ENCODE results near the gene ARHGEF11. TPM values are rescaled to one million over a fixed set of nuclear protein-coding genes. Genes with fewer than 3 reads are reported as not detected.
A peak's percentile ranks its signal among the peaks of the same experiment; 100 is the strongest.

ARHGEF11 gene
- total RNA-seq, 2 donors from 2014 or later = 16.5 to 28.0 TPM

DNA sequence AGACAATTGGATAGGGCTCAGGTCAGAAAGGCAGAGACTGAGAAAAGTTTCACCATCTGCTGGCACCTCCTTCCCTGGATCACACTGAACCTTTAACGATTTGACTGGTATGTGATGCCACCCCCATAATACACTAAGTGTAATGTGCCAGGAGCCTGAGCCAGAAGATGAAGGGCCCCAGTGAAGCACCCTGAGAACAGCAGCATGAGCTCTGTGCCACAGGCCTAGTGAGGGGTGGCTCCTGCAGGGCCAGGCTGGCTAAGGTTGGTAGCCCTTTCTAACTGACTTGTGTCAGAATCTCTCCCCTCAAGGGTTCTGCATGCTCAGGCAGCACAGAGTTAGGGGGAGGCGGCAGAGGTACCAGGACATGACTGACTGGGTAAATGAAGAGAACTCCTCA lies 38.9 kb downstream of the ARHGEF11 start:
- no peaks in the 10 kb centered on the region for H3K4me1 Mint-ChIP-seq
- peaks cover 55% of the 10 kb centered on the region for H3K27me3 Mint-ChIP-seq
- no peak overlapping the region for H3K27ac Mint-ChIP-seq
- H3K36me3 Mint-ChIP-seq (ENCODE audit: low read depth) = peaks cover 7% of the 10 kb centered on the region
- H3K4me3 Mint-ChIP-seq = no peak overlapping the region
- no peaks in the 10 kb centered on the region for H3K9me3 ChIP-seq (ENCODE audit: control insufficient read depth, low read length, poor library complexity, severe bottlenecking)
- ATAC-seq (no peak), DNase-seq (no peak)

- Mint-ChIP-seq H3K27me3 (peaks cover 62% of the 10 kb centered on the region), H3K4me3 (no peak overlapping the region), H3K36me3 (ENCODE audit: low read depth) (peaks cover 7% of the 10 kb centered on the region), H3K4me1 (no peaks in the 10 kb centered on the region), H3K27ac (no peak overlapping the region)
- no peak for ATAC-seq
- DNase-seq = no peak
- no peaks in the 10 kb centered on the region for H3K9me3 ChIP-seq (ENCODE audit: control insufficient read depth, low read length, poor library complexity, severe bottlenecking)
These were observed 39.6 kb downstream of the ARHGEF11 start for GRCh38 chr1:157005965-157006364.

GRCh38 chr1:157004806-157005205 lies 40.7 kb downstream of the ARHGEF11 start:
- H3K27me3 Mint-ChIP-seq = peaks cover 69% of the 10 kb centered on the region
- H3K4me1 Mint-ChIP-seq = no peaks in the 10 kb centered on the region

GRCh38 chr1:157004327-157004726 lies 41.2 kb downstream of the ARHGEF11 start:
- H3K27me3 Mint-ChIP-seq = peaks cover 65% of the 10 kb centered on the region
- H3K27ac Mint-ChIP-seq = no peak overlapping the region
- no peak overlapping the region for H3K4me3 Mint-ChIP-seq
- H3K36me3 Mint-ChIP-seq (ENCODE audit: low read depth) = peaks cover 7% of the 10 kb centered on the region
- H3K4me1 Mint-ChIP-seq = no peaks in the 10 kb centered on the region
- DNase-seq (no peak), ATAC-seq (no peak)
- H3K9me3 ChIP-seq (ENCODE audit: control insufficient read depth, low read length, poor library complexity, severe bottlenecking) = no peaks in the 10 kb centered on the region

More at GRCh38 chr1:157004806-157005205, 40.7 kb downstream of the ARHGEF11 start:
- ATAC-seq (no peak), DNase-seq (no peak)
- no peak overlapping the region for H3K27ac Mint-ChIP-seq
- no peak overlapping the region for H3K4me3 Mint-ChIP-seq
- H3K36me3 Mint-ChIP-seq (ENCODE audit: low read depth) = peaks cover 7% of the 10 kb centered on the region
- no peaks in the 10 kb centered on the region for H3K9me3 ChIP-seq (ENCODE audit: control insufficient read depth, low read length, poor library complexity, severe bottlenecking)

DNA sequence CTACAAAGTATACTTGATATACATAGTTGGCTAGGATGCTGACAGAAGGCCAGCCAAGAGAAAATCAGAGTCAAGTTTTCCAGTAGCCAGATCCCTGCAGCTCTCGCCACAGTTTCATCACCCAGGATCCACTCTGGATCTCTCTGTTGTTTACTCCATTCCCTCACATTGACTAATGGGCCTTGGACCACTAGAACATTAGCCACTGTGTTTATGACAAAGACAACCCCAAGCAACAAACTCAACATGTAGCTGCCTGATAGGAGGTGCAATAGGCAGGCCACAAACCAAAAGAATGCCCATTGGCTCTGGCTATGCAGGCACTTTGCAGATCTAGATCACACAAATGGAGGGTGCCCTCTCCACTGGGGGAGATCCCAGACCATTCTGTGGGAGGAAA lies 44.2 kb downstream of the ARHGEF11 start:
- ATAC-seq (no peak), DNase-seq (no peak)
- H3K27ac Mint-ChIP-seq = no peak overlapping the region
- no peak overlapping the region for H3K4me3 Mint-ChIP-seq
- H3K4me1 Mint-ChIP-seq = peaks cover under 1% of the 10 kb centered on the region
- peaks cover 68% of the 10 kb centered on the region for H3K27me3 Mint-ChIP-seq
- no peaks in the 10 kb centered on the region for H3K9me3 ChIP-seq (ENCODE audit: control insufficient read depth, low read length, poor library complexity, severe bottlenecking)
- peaks cover 3% of the 10 kb centered on the region for H3K36me3 Mint-ChIP-seq (ENCODE audit: low read depth)

DNA sequence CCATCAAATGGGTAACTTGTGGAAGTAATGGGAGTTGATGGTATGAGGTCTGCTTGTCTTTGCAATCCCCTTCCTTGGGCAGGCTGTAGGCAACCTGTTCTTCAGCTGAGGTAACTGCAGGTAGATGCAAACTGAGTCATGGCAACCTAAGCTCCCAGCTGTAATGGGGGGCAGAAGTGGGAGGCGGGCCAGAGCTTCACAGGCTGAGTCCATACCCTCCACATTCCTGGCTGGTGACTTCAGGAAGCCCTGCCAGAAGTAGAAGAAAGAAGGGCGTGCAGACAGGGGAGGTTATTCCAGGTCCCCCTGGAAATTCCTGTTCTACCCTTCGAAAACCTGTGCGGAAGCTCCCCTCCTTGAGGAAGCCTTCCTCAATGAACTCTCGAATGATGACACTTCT lies 44.9 kb downstream of the ARHGEF11 start:
- H3K4me3 Mint-ChIP-seq = no peak overlapping the region
- H3K4me1 Mint-ChIP-seq = peaks cover 2% of the 10 kb centered on the region
- H3K27ac Mint-ChIP-seq = no peak overlapping the region
- DNase-seq (no peak), ATAC-seq (no peak)
- no peaks in the 10 kb centered on the region for H3K9me3 ChIP-seq (ENCODE audit: control insufficient read depth, low read length, poor library complexity, severe bottlenecking)
- peaks cover 68% of the 10 kb centered on the region for H3K27me3 Mint-ChIP-seq
- peaks cover 6% of the 10 kb centered on the region for H3K36me3 Mint-ChIP-seq (ENCODE audit: low read depth)

GRCh38 chr1:156999596-157000320 lies 45.8 kb downstream of the ARHGEF11 start:
- peaks cover 70% of the 10 kb centered on the region for H3K27me3 Mint-ChIP-seq
- no peak overlapping the region for H3K27ac Mint-ChIP-seq
- H3K4me3 Mint-ChIP-seq = no peak overlapping the region
- ATAC-seq = no peak
- H3K4me1 Mint-ChIP-seq = peaks cover 2% of the 10 kb centered on the region
- H3K36me3 Mint-ChIP-seq (ENCODE audit: low read depth) = peaks cover 8% of the 10 kb centered on the region
- no peak for DNase-seq
- H3K9me3 ChIP-seq (ENCODE audit: control insufficient read depth, low read length, poor library complexity, severe bottlenecking) = no peaks in the 10 kb centered on the region

DNA sequence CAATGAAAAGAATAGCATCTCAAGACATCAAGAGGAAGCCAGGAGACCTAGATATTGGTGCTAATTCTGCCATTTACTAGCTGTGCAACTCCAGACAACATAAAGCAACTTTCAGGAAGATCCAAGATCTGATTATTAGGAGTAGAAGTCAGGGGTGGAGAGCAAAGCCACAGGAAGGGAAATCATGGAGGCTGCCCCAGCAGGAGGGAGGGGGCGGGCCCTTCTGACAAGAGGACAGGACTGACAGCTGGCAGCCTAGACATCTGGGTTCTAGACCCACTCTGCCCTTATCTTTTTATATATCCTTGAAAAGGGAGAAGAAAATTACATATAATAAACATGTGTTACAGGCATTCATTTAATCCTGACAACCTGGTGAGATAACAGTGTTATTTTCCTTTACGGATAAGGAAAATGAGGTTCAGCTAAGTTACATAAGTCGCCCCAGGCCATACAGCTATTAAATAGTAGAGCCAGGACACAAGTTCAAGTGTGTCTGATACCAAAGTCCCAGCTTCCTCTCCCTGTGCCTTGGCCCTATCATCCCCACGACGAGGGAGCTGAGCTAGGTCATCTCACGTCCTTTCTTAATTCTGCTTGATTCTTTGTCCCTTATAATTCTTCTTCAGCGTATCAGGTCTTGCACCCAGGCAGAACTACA lies 46.6 kb downstream of the ARHGEF11 start:
- H3K4me1 Mint-ChIP-seq = peaks cover 2% of the 10 kb centered on the region
- peaks cover 74% of the 10 kb centered on the region for H3K27me3 Mint-ChIP-seq
- H3K27ac Mint-ChIP-seq = no peak overlapping the region
- no peak overlapping the region for H3K4me3 Mint-ChIP-seq
- no peaks in the 10 kb centered on the region for H3K9me3 ChIP-seq (ENCODE audit: control insufficient read depth, low read length, poor library complexity, severe bottlenecking)
- H3K36me3 Mint-ChIP-seq (ENCODE audit: low read depth) = peaks cover 9% of the 10 kb centered on the region
- no peak for ATAC-seq
- DNase-seq = no peak

GRCh38 chr1:156998301-156998700 lies 47.2 kb downstream of the ARHGEF11 start:
- no peak for ATAC-seq
- Mint-ChIP-seq H3K36me3 (ENCODE audit: low read depth) (peaks cover 9% of the 10 kb centered on the region), H3K4me1 (peaks cover 2% of the 10 kb centered on the region), H3K27me3 (peaks cover 68% of the 10 kb centered on the region), H3K4me3 (no peak overlapping the region), H3K27ac (no peak overlapping the region)
- no peaks in the 10 kb centered on the region for H3K9me3 ChIP-seq (ENCODE audit: control insufficient read depth, low read length, poor library complexity, severe bottlenecking)
- DNase-seq = no peak

DNA sequence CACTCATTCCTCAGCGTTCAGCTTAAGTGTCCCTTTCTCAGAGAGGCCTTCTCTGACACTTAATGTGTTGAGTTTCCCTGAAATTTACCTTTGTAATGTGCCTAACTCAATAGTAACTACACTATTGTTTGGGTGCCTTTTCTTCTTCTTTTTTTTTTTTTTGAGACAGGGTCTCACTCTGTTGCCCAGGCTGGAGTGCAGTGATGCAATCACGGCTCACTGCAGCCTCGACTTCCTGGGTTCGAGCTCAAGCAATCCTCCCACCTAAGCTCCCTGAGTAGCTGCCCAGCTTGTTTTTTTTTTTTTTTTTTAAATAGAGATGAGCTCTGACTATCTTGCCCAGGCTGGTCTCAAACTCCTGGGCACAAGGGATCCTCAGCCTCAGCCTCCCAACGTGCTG lies 50.1 kb downstream of the ARHGEF11 start:
- H3K36me3 Mint-ChIP-seq (ENCODE audit: low read depth) = peaks cover 12% of the 10 kb centered on the region
- H3K27ac Mint-ChIP-seq = peak overlapping the region; percentile 67
- H3K27me3 Mint-ChIP-seq = peaks cover 51% of the 10 kb centered on the region
- ATAC-seq (no peak), DNase-seq (no peak)
- H3K4me3 Mint-ChIP-seq = no peak overlapping the region
- no peaks in the 10 kb centered on the region for H3K9me3 ChIP-seq (ENCODE audit: control insufficient read depth, low read length, poor library complexity, severe bottlenecking)
- H3K4me1 Mint-ChIP-seq = peaks cover 5% of the 10 kb centered on the region

- H3K4me3 Mint-ChIP-seq = no peak overlapping the region
- no peak for ATAC-seq
These were observed 51.3 kb downstream of the ARHGEF11 start for GRCh38 chr1:156994277-156994676.

DNA sequence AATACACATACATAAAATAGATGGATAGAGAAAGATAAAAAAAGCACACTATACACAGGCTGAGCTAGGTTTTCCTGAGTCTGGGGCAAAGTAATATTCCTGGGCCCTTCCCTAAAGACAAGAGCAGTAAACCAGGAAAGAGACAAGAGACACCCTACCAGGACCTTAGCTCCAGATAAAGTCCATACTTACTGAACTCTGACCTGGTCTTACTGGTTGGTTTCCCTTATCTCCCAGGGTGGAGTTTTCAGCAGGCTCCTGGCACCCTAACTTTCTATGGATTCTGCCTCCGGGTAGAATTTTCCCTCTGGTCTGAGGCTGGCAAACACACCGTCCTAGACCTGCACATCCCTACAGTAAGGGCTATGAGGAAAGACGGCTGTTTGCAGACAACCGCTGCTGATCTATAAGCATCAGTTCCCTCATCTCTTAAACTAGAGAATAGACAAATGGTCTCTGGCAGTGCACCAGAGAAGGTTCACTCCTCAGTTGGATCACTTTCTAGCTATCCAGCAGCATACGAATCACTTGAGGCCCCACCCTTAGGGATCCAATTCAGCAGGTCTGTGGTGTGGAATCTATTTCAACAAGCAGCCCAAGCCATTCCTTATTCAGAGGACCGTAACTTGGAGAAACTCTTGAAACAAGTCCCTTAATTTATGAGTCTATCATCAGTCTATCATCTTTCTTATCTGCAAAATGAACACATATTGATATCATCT lies 52.0 kb downstream of the ARHGEF11 start:
- no peak for ATAC-seq
- no peak overlapping the region for H3K4me3 Mint-ChIP-seq
- peaks cover 46% of the 10 kb centered on the region for H3K27me3 Mint-ChIP-seq
- H3K4me1 Mint-ChIP-seq = peaks cover 8% of the 10 kb centered on the region
- peaks cover 12% of the 10 kb centered on the region for H3K36me3 Mint-ChIP-seq (ENCODE audit: low read depth)
- H3K27ac Mint-ChIP-seq = no peak overlapping the region
- H3K9me3 ChIP-seq (ENCODE audit: control insufficient read depth, low read length, poor library complexity, severe bottlenecking) = no peaks in the 10 kb centered on the region
- DNase-seq = no peak

More at GRCh38 chr1:156994277-156994676, 51.3 kb downstream of the ARHGEF11 start:
- peaks cover 12% of the 10 kb centered on the region for H3K36me3 Mint-ChIP-seq (ENCODE audit: low read depth)
- no peak for DNase-seq
- no peak overlapping the region for H3K27ac Mint-ChIP-seq
- H3K27me3 Mint-ChIP-seq = peaks cover 48% of the 10 kb centered on the region
- H3K9me3 ChIP-seq (ENCODE audit: control insufficient read depth, low read length, poor library complexity, severe bottlenecking) = no peaks in the 10 kb centered on the region
- H3K4me1 Mint-ChIP-seq = peaks cover 6% of the 10 kb centered on the region

- H3K27ac Mint-ChIP-seq = no peak overlapping the region
- peaks cover 49% of the 10 kb centered on the region for H3K27me3 Mint-ChIP-seq
These were observed 53.3 kb downstream of the ARHGEF11 start for GRCh38 chr1:156992215-156992614.

More at GRCh38 chr1:156992215-156992614, 53.3 kb downstream of the ARHGEF11 start:
- Mint-ChIP-seq H3K36me3 (ENCODE audit: low read depth) (peaks cover 15% of the 10 kb centered on the region), H3K4me1 (peaks cover 16% of the 10 kb centered on the region), H3K4me3 (no peak overlapping the region)
- no peaks in the 10 kb centered on the region for H3K9me3 ChIP-seq (ENCODE audit: control insufficient read depth, low read length, poor library complexity, severe bottlenecking)
- DNase-seq (no peak), ATAC-seq (no peak)
